HPDE6-E6E7 (cell line): ENCODE results near the gene PRKRA.
"Not testable (repeated sequence)": the region's sequence is repeated elsewhere in the genome, so short reads cannot be mapped to it uniquely, and the experiment has no call there.

Experiments used
- DNase-seq: peaks from one replicate; pipeline ENCODE4 v3.0.0; 2011; ENCODE audit warnings: missing footprints; ENCODE audit errors: extremely low spot score

Gene PRKRA

GRCh38 chr2:178450774-178451525 lies at the start of gene PRKRA, which contains the start of gene PJVK:
PRKRA (minus strand) TSS chr2:178451175; CDS start chr2:178451030, 145 bp downstream.
PJVK (plus strand) TSS chr2:178451378; CDS start chr2:178453410, 2,032 bp downstream.
- peak; percentile 91 for DNase-seq

GRCh38 chr2:178499640-178500039 lies 48.7 kb upstream of the PRKRA start:
- no peak for DNase-seq

GRCh38 chr2:178498137-178498536 lies 47.2 kb upstream of the PRKRA start:
- DNase-seq, result no peak

- no peak for DNase-seq
Observed at GRCh38 chr2:178496049-178496448, 45.1 kb upstream of the PRKRA start.

- DNase-seq, result no peak
Observed at GRCh38 chr2:178491612-178492011, 40.6 kb upstream of the PRKRA start.

GRCh38 chr2:178485356-178485755 lies 34.4 kb upstream of the PRKRA start:
- no peak for DNase-seq

- no peak for DNase-seq
Observed at GRCh38 chr2:178484245-178485041, 33.5 kb upstream of the PRKRA start.

- no peak for DNase-seq
Observed at GRCh38 chr2:178482437-178482836, 31.5 kb upstream of the PRKRA start.

GRCh38 chr2:178480227-178481181 lies 29.5 kb upstream of the PRKRA start, which contains the start of gene PLEKHA3:
PLEKHA3 (plus strand) TSS chr2:178480457; CDS start chr2:178480870, 413 bp downstream.
- DNase-seq, result peak; percentile 89

- DNase-seq, result no peak
Observed at GRCh38 chr2:178479758-178480226, 28.8 kb upstream of the PRKRA start.

GRCh38 chr2:178479275-178479616 lies 28.3 kb upstream of the PRKRA start:
- DNase-seq, result no peak

GRCh38 chr2:178478439-178479274 lies 27.7 kb upstream of the PRKRA start, which contains the start of gene FKBP7:
FKBP7 (minus strand) TSS chr2:178478600; CDS start chr2:178478499, 101 bp downstream.
- DNase-seq, result peak; percentile 64

- no peak for DNase-seq
Observed at GRCh38 chr2:178478130-178478438, 27.1 kb upstream of the PRKRA start.

- no peak for DNase-seq
Observed at GRCh38 chr2:178477443-178478129, 26.6 kb upstream of the PRKRA start.

GRCh38 chr2:178476477-178476876 lies 25.5 kb upstream of the PRKRA start:
- DNase-seq, result no peak

GRCh38 chr2:178474560-178474959 lies 23.6 kb upstream of the PRKRA start:
- DNase-seq, result no peak

- no peak for DNase-seq
Observed at GRCh38 chr2:178473931-178474330, 23.0 kb upstream of the PRKRA start.

GRCh38 chr2:178473373-178473772 lies 22.4 kb upstream of the PRKRA start:
- no peak for DNase-seq

- not testable (repeated sequence) for DNase-seq
Observed at GRCh38 chr2:178471313-178471712, 20.3 kb upstream of the PRKRA start.

GRCh38 chr2:178469219-178469849 lies 18.4 kb upstream of the PRKRA start:
- no peak for DNase-seq
